ENCODE measurements around the gene TBRG4.

TBRG4 gene

GRCh38 chr7:45138433-45139267 lies 27.2 kb upstream of the TBRG4 start:
- no peaks in the 10 kb centered on the region for H3K36me3 ChIP-seq (ENCODE audit: low read depth)
- H3K27ac ChIP-seq (ENCODE audit: poor library complexity, severe bottlenecking): no peak overlapping the region
- H3K4me1 ChIP-seq (ENCODE audit: insufficient read depth, poor library complexity, severe bottlenecking): no peaks in the 10 kb centered on the region
- H3K27me3 ChIP-seq (ENCODE audit: insufficient read depth, poor library complexity, severe bottlenecking): no peaks in the 10 kb centered on the region
- ATAC-seq (ENCODE audit: low read depth) (no peak), DNase-seq (ENCODE audit: low spot score) (no peak)
- no peak overlapping the region for H3K4me3 ChIP-seq (ENCODE audit: severe bottlenecking)
- no peaks in the 10 kb centered on the region for H3K9me3 ChIP-seq (ENCODE audit: severe bottlenecking)
- no peak for TF ChIP-seq CTCF (IDR thresholded peaks at IDR 0.05; ENCODE audit: poor library complexity, severe bottlenecking)

GRCh38 chr7:45136106-45137060 lies 24.9 kb upstream of the TBRG4 start:
- peak; percentile 90 for TF ChIP-seq CTCF (IDR thresholded peaks at IDR 0.05; ENCODE audit: poor library complexity, severe bottlenecking)
- H3K27ac ChIP-seq (ENCODE audit: poor library complexity, severe bottlenecking): no peak overlapping the region
- peak; percentile 77 for ATAC-seq (ENCODE audit: low read depth)

GRCh38 chr7:45133877-45134276 lies 22.4 kb upstream of the TBRG4 start:
- H3K4me1 ChIP-seq (ENCODE audit: insufficient read depth, poor library complexity, severe bottlenecking): no peaks in the 10 kb centered on the region
- no peak overlapping the region for H3K27ac ChIP-seq (ENCODE audit: poor library complexity, severe bottlenecking)
- no peaks in the 10 kb centered on the region for H3K36me3 ChIP-seq (ENCODE audit: low read depth)
- no peaks in the 10 kb centered on the region for H3K27me3 ChIP-seq (ENCODE audit: insufficient read depth, poor library complexity, severe bottlenecking)
- ATAC-seq (ENCODE audit: low read depth) (no peak), DNase-seq (ENCODE audit: low spot score) (no peak)
- no peak overlapping the region for H3K4me3 ChIP-seq (ENCODE audit: severe bottlenecking)
- no peak for TF ChIP-seq CTCF (IDR thresholded peaks at IDR 0.05; ENCODE audit: poor library complexity, severe bottlenecking)
- no peaks in the 10 kb centered on the region for H3K9me3 ChIP-seq (ENCODE audit: severe bottlenecking)

More at GRCh38 chr7:45136106-45137060, 24.9 kb upstream of the TBRG4 start:
- H3K36me3 ChIP-seq (ENCODE audit: low read depth): no peaks in the 10 kb centered on the region
- no peaks in the 10 kb centered on the region for H3K27me3 ChIP-seq (ENCODE audit: insufficient read depth, poor library complexity, severe bottlenecking)
- no peaks in the 10 kb centered on the region for H3K4me1 ChIP-seq (ENCODE audit: insufficient read depth, poor library complexity, severe bottlenecking)
- DNase-seq (ENCODE audit: low spot score): no peak
- H3K9me3 ChIP-seq (ENCODE audit: severe bottlenecking): no peaks in the 10 kb centered on the region
- H3K4me3 ChIP-seq (ENCODE audit: severe bottlenecking): no peak overlapping the region

GRCh38 chr7:45133352-45133751 lies 21.9 kb upstream of the TBRG4 start:
- no peak for ATAC-seq (ENCODE audit: low read depth)

More at GRCh38 chr7:45133352-45133751, 21.9 kb upstream of the TBRG4 start:
- Histone ChIP-seq H3K4me1 (ENCODE audit: insufficient read depth, poor library complexity, severe bottlenecking) (no peaks in the 10 kb centered on the region), H3K27ac (ENCODE audit: poor library complexity, severe bottlenecking) (no peak overlapping the region), H3K9me3 (ENCODE audit: severe bottlenecking) (no peaks in the 10 kb centered on the region), H3K27me3 (ENCODE audit: insufficient read depth, poor library complexity, severe bottlenecking) (no peaks in the 10 kb centered on the region), H3K4me3 (ENCODE audit: severe bottlenecking) (no peak overlapping the region), H3K36me3 (ENCODE audit: low read depth) (no peaks in the 10 kb centered on the region)
- no peak for DNase-seq (ENCODE audit: low spot score)
- TF ChIP-seq CTCF (IDR thresholded peaks at IDR 0.05; ENCODE audit: poor library complexity, severe bottlenecking): no peak

Measured in RWPE2 (cell line).